ENCODE results near the gene BNIP1.

Gene BNIP1

DNA sequence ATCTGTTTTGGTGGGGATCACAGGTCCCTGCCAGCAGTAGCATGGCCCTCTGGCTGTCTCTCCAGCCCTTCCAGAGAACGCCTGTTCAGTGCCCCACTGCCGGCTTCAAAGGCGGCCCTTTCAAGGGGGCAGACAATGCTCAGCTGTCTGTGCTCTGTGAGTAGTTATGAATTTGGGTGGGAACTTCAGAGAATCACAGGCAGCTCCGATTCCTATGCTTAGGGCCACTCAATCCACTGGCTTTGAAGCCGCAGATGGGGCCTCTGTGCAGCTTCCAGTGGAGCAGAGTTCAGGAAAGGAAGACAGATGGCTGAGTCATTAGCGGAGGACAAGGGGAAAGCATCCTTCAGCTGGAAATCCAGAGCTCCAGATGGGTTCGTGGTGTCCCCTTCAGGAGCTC lies 48.2 kb downstream of the BNIP1 start:
- in situ Hi-C loops (cut with MboI; ENCODE audit: low pct_unique_long_range_greater_than_20kb, low sequenced_read_pairs, unreplicated experiment) = no loop called here
- TF ChIP-seq, protein P1, sequence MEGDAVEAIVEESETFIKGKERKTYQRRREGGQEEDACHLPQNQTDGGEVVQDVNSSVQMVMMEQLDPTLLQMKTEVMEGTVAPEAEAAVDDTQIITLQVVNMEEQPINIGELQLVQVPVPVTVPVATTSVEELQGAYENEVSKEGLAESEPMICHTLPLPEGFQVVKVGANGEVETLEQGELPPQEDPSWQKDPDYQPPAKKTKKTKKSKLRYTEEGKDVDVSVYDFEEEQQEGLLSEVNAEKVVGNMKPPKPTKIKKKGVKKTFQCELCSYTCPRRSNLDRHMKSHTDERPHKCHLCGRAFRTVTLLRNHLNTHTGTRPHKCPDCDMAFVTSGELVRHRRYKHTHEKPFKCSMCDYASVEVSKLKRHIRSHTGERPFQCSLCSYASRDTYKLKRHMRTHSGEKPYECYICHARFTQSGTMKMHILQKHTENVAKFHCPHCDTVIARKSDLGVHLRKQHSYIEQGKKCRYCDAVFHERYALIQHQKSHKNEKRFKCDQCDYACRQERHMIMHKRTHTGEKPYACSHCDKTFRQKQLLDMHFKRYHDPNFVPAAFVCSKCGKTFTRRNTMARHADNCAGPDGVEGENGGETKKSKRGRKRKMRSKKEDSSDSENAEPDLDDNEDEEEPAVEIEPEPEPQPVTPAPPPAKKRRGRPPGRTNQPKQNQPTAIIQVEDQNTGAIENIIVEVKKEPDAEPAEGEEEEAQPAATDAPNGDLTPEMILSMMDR (IDR thresholded peaks at IDR 0.05; ENCODE audit: extremely low read depth, insufficient read depth, missing control alignments) = no peak

DNA sequence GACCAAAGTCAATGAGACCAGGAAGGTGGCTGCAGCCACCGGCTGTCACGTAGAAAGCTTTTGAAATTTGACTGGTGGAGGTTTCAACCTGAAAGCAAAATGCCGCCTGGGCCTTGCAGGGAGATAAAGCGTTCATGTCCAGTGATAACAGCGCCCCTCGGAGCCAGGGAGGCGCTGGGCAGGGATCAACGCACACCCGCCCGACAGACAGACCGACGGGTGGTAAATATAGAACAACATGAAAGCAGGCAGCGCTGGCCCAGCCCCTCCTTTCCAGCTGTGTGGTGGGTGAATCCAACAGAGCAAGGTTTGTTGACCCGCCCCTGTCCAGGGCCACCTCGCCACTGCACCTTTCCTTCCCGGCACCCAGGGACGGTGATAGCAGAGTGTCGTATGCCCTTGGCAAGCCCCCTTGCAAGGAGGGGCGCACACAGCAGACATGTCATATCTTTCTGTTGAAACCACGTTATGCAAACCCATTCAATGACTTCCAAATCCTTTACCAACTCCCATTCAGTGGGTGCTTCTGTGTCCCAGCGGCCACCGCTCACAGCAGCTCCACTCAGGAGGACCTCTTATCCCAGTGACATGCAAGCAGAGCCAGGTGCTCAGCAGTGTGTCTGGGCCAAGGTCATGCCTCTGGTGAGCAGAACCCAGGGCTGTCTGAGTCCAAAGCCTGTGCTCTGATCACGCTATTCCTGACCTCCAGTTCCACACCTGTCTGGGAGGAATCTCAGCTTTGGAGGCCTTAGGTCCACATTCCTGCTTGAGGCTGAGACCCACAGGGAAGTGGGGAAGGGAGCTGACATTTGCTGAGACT lies 52.0 kb downstream of the BNIP1 start:
- in situ Hi-C loops (cut with MboI; ENCODE audit: low pct_unique_long_range_greater_than_20kb, low sequenced_read_pairs, unreplicated experiment) = no loop called here
- TF ChIP-seq, protein P1 (IDR thresholded peaks at IDR 0.05; ENCODE audit: extremely low read depth, insufficient read depth, missing control alignments) = no peak

More for the DNA sequence above, 48.2 kb downstream of the BNIP1 start:
- DNase-seq (ENCODE audit: low spot score) = no peak

DNA sequence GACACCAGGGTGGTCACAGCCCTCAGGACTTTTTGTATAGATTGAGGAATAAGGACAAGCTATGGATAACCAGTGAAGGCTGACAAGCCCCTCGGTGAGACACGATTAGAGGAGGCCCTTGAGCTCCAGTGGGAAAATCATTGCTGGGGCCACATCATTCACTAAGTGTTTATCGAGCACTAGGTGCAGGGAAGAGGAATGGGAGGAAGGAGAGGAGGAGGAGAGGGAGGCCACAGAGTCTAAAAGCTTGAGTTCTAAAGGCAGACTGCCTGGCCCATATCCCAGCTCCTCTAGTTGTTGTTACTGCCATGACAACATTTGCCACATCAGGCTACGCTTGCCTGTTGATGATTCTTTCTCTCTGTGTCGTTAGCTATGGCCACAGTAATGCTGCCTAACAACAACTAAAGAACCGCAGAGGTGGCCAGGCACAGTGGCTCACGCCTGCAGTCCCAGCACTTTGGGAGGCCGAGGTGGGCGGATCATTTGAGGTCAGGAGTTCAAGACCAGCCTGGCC lies 53.1 kb downstream of the BNIP1 start:
- in situ Hi-C loops (cut with MboI; ENCODE audit: low pct_unique_long_range_greater_than_20kb, low sequenced_read_pairs, unreplicated experiment) = no loop called here
- TF ChIP-seq, protein P1 (IDR thresholded peaks at IDR 0.05; ENCODE audit: extremely low read depth, insufficient read depth, missing control alignments) = no peak
- DNase-seq (ENCODE audit: low spot score) = no peak

More for the DNA sequence above, 52.0 kb downstream of the BNIP1 start:
- no peak for DNase-seq (ENCODE audit: low spot score)

DNA sequence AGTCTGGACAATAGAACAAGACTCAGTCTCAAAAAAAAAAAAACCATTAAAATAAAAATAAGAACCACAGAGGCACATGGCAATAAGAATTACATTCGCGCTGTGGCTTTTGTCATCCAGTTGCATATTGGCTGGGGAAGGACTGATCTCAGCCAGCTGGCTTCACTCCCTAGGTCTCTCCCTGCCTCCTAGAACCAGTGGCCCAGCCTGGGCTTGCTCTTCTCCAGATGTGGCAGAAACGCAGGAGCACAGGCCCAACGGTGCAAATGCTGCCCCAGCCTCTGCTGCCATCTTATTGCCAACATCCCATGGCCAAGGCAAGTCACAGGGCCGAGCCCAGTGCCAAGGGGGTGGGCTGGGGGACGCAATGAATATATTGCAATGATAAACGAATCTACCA lies 53.7 kb downstream of the BNIP1 start:
- in situ Hi-C loops (cut with MboI; ENCODE audit: low pct_unique_long_range_greater_than_20kb, low sequenced_read_pairs, unreplicated experiment) = no loop called here
- TF ChIP-seq, protein P1 (IDR thresholded peaks at IDR 0.05; ENCODE audit: extremely low read depth, insufficient read depth, missing control alignments) = no peak
- DNase-seq (ENCODE audit: low spot score) = no peak

DNA sequence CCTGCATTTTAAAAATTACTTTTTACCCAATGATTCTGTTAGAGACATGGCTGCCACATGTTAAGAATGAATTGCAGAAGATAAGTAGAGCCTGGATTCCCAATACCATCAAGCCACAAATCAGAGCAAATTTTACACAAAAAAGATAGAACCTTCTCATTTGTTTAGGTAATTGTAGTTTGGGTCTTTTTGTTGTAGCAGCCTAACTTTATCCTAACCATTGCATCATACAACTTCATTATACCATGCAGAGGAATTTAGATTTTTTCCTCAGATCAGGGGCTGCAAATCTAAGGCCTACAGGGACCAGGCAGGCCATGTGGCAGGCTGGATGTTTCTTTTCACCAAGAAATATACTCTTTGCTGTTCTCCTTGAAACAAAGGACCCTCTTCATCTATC lies 56.0 kb downstream of the BNIP1 start:
- in situ Hi-C loops (cut with MboI; ENCODE audit: low pct_unique_long_range_greater_than_20kb, low sequenced_read_pairs, unreplicated experiment) = loop anchor here (25.0 kb wide), 1 partner anchor 488 kb away; no protein-coding TSS in a partner anchor
- TF ChIP-seq, protein P1 (IDR thresholded peaks at IDR 0.05; ENCODE audit: extremely low read depth, insufficient read depth, missing control alignments) = no peak
- no peak for DNase-seq (ENCODE audit: low spot score)

DNA sequence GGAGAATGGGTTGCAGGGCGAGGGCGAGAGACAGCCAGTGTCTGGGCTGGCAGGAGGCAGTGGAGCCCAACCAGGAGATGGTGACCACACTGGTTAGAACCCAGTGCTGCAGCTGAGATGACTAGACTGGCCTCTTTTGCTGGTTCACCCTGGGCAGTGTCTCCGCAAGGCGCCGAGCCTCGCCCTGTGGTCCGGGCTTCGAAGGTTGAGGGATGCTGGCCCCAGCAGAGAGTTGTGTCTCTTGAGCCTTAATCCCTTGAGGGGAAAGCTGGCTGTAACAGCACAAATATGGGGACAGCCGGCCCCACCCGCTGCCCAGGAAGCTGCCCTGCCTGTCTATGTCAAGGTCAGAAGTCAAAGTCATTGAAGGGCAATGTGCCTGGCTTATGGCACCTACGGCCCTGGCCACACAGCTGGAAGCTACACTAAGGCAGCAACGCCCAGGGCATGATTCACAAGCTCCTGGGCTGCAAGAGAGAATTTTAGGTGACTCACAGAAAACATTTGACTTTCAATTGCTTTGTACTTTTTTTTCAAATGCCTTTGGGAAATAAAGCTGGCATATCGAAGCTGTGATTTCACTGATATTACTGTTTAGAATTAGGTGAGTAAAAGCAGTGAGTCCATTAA lies 57.4 kb downstream of the BNIP1 start:
- TF ChIP-seq, protein P1 (IDR thresholded peaks at IDR 0.05; ENCODE audit: extremely low read depth, insufficient read depth, missing control alignments) = no peak
- no peak for DNase-seq (ENCODE audit: low spot score)
- in situ Hi-C loops (cut with MboI; ENCODE audit: low pct_unique_long_range_greater_than_20kb, low sequenced_read_pairs, unreplicated experiment) = loop anchor here (25.0 kb wide), 1 partner anchor 489 kb away; no protein-coding TSS in a partner anchor
